GM18498 (cell line): ENCODE results near the gene TRIM4.
"Not testable (repeated sequence)": the region's sequence is repeated elsewhere in the genome, so short reads cannot be mapped to it uniquely, and the experiment has no call there.

Source experiments
- ATAC-seq: cut with Tn5 transposase; IDR thresholded peaks from one replicate; pipeline ENCODE4 v1.9.1; 2021; ENCODE audit warnings: mild to moderate bottlenecking, moderate library complexity; ENCODE audit not compliant: unreplicated experiment

The TRIM4 gene

GRCh38 chr7:99920149-99920548 is 819 bp upstream of the TRIM4 start:
- no peak for ATAC-seq

GRCh38 chr7:99919814-99920112 is 433 bp upstream of the TRIM4 start:
- ATAC-seq: no peak

GRCh38 chr7:99910976-99911375 is 8.4 kb downstream of the TRIM4 start:
- no peak for ATAC-seq

- no peak for ATAC-seq
Observed at GRCh38 chr7:99901581-99901980, 17.7 kb downstream of the TRIM4 start.

GRCh38 chr7:99899830-99900519 is 19.4 kb downstream of the TRIM4 start:
- no peak for ATAC-seq

GRCh38 chr7:99898836-99899235 is 20.5 kb downstream of the TRIM4 start:
- ATAC-seq: no peak

GRCh38 chr7:99898023-99898357 is 21.3 kb downstream of the TRIM4 start:
- ATAC-seq: no peak

GRCh38 chr7:99897322-99898022 is 21.9 kb downstream of the TRIM4 start:
- no peak for ATAC-seq

- no peak for ATAC-seq
Observed at GRCh38 chr7:99894738-99895137, 24.6 kb downstream of the TRIM4 start.

- no peak for ATAC-seq
Observed at GRCh38 chr7:99893280-99893679, 26.1 kb downstream of the TRIM4 start.

- ATAC-seq: not testable (repeated sequence)
Observed at GRCh38 chr7:99890348-99890747, 29.0 kb downstream of the TRIM4 start.

- not testable (repeated sequence) for ATAC-seq
Observed at GRCh38 chr7:99888366-99888765, 31.0 kb downstream of the TRIM4 start.

GRCh38 chr7:99881370-99881769 is 38.0 kb downstream of the TRIM4 start:
- ATAC-seq: no peak

- ATAC-seq: no peak
Observed at GRCh38 chr7:99876933-99877332, 42.4 kb downstream of the TRIM4 start, which contains the start of gene OR2AE1. TSS of gene OR2AE1 (minus strand) at chr7:99877033. CDS start at chr7:99877033, 0 bp downstream.

GRCh38 chr7:99876491-99876890 is 42.8 kb downstream of the TRIM4 start:
- no peak for ATAC-seq

GRCh38 chr7:99868246-99868645 is 51.1 kb downstream of the TRIM4 start:
- ATAC-seq: no peak

- not testable (repeated sequence) for ATAC-seq
Observed at GRCh38 chr7:99867477-99867876, 51.9 kb downstream of the TRIM4 start.

- ATAC-seq: no peak
Observed at GRCh38 chr7:99863847-99864440, 55.4 kb downstream of the TRIM4 start.

- ATAC-seq: no peak
Observed at GRCh38 chr7:99860281-99861127, 58.8 kb downstream of the TRIM4 start.

GRCh38 chr7:99855236-99855635 is 64.1 kb downstream of the TRIM4 start:
- no peak for ATAC-seq

GRCh38 chr7:99848420-99849216 is 70.7 kb downstream of the TRIM4 start:
- ATAC-seq: no peak
